ENCODE data around the gene TMC5.

The TMC5 gene

GRCh38 chr16:19479302-19479721, 61.6 kb downstream of the TMC5 start:
- no peaks in the 10 kb centered on the region for H3K4me1 ChIP-seq (ENCODE audit: control insufficient read depth in 5 of 5, insufficient read depth in 5 of 5, low read length in 5 of 5)
- H3K9ac ChIP-seq (ENCODE audit: low read length in 5 of 5), result no peak overlapping the region
- no peak overlapping the region for H3K27ac ChIP-seq (ENCODE audit: low read depth, low read length)
- no peaks in the 10 kb centered on the region for H3K36me3 ChIP-seq (ENCODE audit: control insufficient read depth in 5 of 5, insufficient read depth in 5 of 5, low read length in 5 of 5)
- H3K27me3 ChIP-seq (ENCODE audit: control insufficient read depth in 5 of 5, insufficient read depth in 4 of 5, low read length in 5 of 5), result peaks cover 0 to 3% (median 0%) of the 10 kb centered on the region in 5 donors
- no peak overlapping the region for H3K4me3 ChIP-seq (ENCODE audit: low read depth in 1 of 5, low read length in 5 of 5)
- no peaks in the 10 kb centered on the region for H3K9me3 ChIP-seq (ENCODE audit: control insufficient read depth in 5 of 5, low read length in 5 of 5)

GRCh38 chr16:19481296-19481695, 63.6 kb downstream of the TMC5 start:
- no peak overlapping the region for H3K9ac ChIP-seq (ENCODE audit: low read length in 5 of 5)
- no peaks in the 10 kb centered on the region for H3K9me3 ChIP-seq (ENCODE audit: control insufficient read depth in 5 of 5, low read length in 5 of 5)
- peaks cover 0 to 3% (median 0%) of the 10 kb centered on the region in 5 donors for H3K27me3 ChIP-seq (ENCODE audit: control insufficient read depth in 5 of 5, insufficient read depth in 4 of 5, low read length in 5 of 5)
- no peak overlapping the region for H3K27ac ChIP-seq (ENCODE audit: low read depth, low read length)
- no peak overlapping the region for H3K4me3 ChIP-seq (ENCODE audit: low read depth in 1 of 5, low read length in 5 of 5)
- H3K4me1 ChIP-seq (ENCODE audit: control insufficient read depth in 5 of 5, insufficient read depth in 5 of 5, low read length in 5 of 5), result no peaks in the 10 kb centered on the region
- H3K36me3 ChIP-seq (ENCODE audit: control insufficient read depth in 5 of 5, insufficient read depth in 5 of 5, low read length in 5 of 5), result no peaks in the 10 kb centered on the region

- Histone ChIP-seq H3K9me3 (ENCODE audit: control insufficient read depth in 5 of 5, low read length in 5 of 5) (no peaks in the 10 kb centered on the region), H3K4me3 (ENCODE audit: low read depth in 1 of 5, low read length in 5 of 5) (no peak overlapping the region), H3K27ac (ENCODE audit: low read depth, low read length) (no peak overlapping the region), H3K4me1 (ENCODE audit: control insufficient read depth in 5 of 5, insufficient read depth in 5 of 5, low read length in 5 of 5) (no peaks in the 10 kb centered on the region), H3K9ac (ENCODE audit: low read length in 5 of 5) (no peak overlapping the region), H3K36me3 (ENCODE audit: control insufficient read depth in 5 of 5, insufficient read depth in 5 of 5, low read length in 5 of 5) (no peaks in the 10 kb centered on the region), H3K27me3 (ENCODE audit: control insufficient read depth in 5 of 5, insufficient read depth in 4 of 5, low read length in 5 of 5) (peaks cover 0 to 3% (median 0%) of the 10 kb centered on the region in 5 donors)
These were observed 64.1 kb downstream of the TMC5 start for GRCh38 chr16:19481769-19482168.

GRCh38 chr16:19482291-19482690, 64.6 kb downstream of the TMC5 start:
- Histone ChIP-seq H3K27ac (ENCODE audit: low read depth, low read length) (no peak overlapping the region), H3K9me3 (ENCODE audit: control insufficient read depth in 5 of 5, low read length in 5 of 5) (no peaks in the 10 kb centered on the region), H3K36me3 (ENCODE audit: control insufficient read depth in 5 of 5, insufficient read depth in 5 of 5, low read length in 5 of 5) (no peaks in the 10 kb centered on the region), H3K4me1 (ENCODE audit: control insufficient read depth in 5 of 5, insufficient read depth in 5 of 5, low read length in 5 of 5) (no peaks in the 10 kb centered on the region), H3K4me3 (ENCODE audit: low read depth in 1 of 5, low read length in 5 of 5) (no peak overlapping the region), H3K9ac (ENCODE audit: low read length in 5 of 5) (no peak overlapping the region), H3K27me3 (ENCODE audit: control insufficient read depth in 5 of 5, insufficient read depth in 4 of 5, low read length in 5 of 5) (peaks cover 0 to 3% (median 0%) of the 10 kb centered on the region in 5 donors)

GRCh38 chr16:19484096-19484495, 66.4 kb downstream of the TMC5 start:
- H3K36me3 ChIP-seq (ENCODE audit: control insufficient read depth in 5 of 5, insufficient read depth in 5 of 5, low read length in 5 of 5), result no peaks in the 10 kb centered on the region
- no peak overlapping the region for H3K4me3 ChIP-seq (ENCODE audit: low read depth in 1 of 5, low read length in 5 of 5)
- peaks cover 5 to 13% (median 8%) of the 10 kb centered on the region in 5 donors for H3K4me1 ChIP-seq (ENCODE audit: control insufficient read depth in 5 of 5, insufficient read depth in 5 of 5, low read length in 5 of 5)
- H3K9ac ChIP-seq (ENCODE audit: low read length in 5 of 5), result no peak overlapping the region
- peaks cover 0 to under 1% (median 0%) of the 10 kb centered on the region in 5 donors for H3K27me3 ChIP-seq (ENCODE audit: control insufficient read depth in 5 of 5, insufficient read depth in 4 of 5, low read length in 5 of 5)
- no peaks in the 10 kb centered on the region for H3K9me3 ChIP-seq (ENCODE audit: control insufficient read depth in 5 of 5, low read length in 5 of 5)
- no peak overlapping the region for H3K27ac ChIP-seq (ENCODE audit: low read depth, low read length)

- Histone ChIP-seq H3K27me3 (ENCODE audit: control insufficient read depth in 5 of 5, insufficient read depth in 4 of 5, low read length in 5 of 5) (no peaks in the 10 kb centered on the region), H3K27ac (ENCODE audit: low read depth, low read length) (no peak overlapping the region), H3K9ac (ENCODE audit: low read length in 5 of 5) (no peak overlapping the region), H3K4me1 (ENCODE audit: control insufficient read depth in 5 of 5, insufficient read depth in 5 of 5, low read length in 5 of 5) (peaks cover 5 to 13% (median 8%) of the 10 kb centered on the region in 5 donors), H3K36me3 (ENCODE audit: control insufficient read depth in 5 of 5, insufficient read depth in 5 of 5, low read length in 5 of 5) (no peaks in the 10 kb centered on the region), H3K9me3 (ENCODE audit: control insufficient read depth in 5 of 5, low read length in 5 of 5) (no peaks in the 10 kb centered on the region), H3K4me3 (ENCODE audit: low read depth in 1 of 5, low read length in 5 of 5) (no peak overlapping the region)
These were observed 67.9 kb downstream of the TMC5 start for GRCh38 chr16:19485611-19486010.

- no peak overlapping the region for H3K4me3 ChIP-seq (ENCODE audit: low read depth in 1 of 5, low read length in 5 of 5)
- H3K36me3 ChIP-seq (ENCODE audit: control insufficient read depth in 5 of 5, insufficient read depth in 5 of 5, low read length in 5 of 5), result no peaks in the 10 kb centered on the region
- no peaks in the 10 kb centered on the region for H3K9me3 ChIP-seq (ENCODE audit: control insufficient read depth in 5 of 5, low read length in 5 of 5)
- peaks cover 5 to 13% (median 8%) of the 10 kb centered on the region in 5 donors for H3K4me1 ChIP-seq (ENCODE audit: control insufficient read depth in 5 of 5, insufficient read depth in 5 of 5, low read length in 5 of 5)
- H3K9ac ChIP-seq (ENCODE audit: low read length in 5 of 5), result no peak overlapping the region
- H3K27me3 ChIP-seq (ENCODE audit: control insufficient read depth in 5 of 5, insufficient read depth in 4 of 5, low read length in 5 of 5), result no peaks in the 10 kb centered on the region
- H3K27ac ChIP-seq (ENCODE audit: low read depth, low read length), result no peak overlapping the region
These were observed 68.4 kb downstream of the TMC5 start for GRCh38 chr16:19486051-19486450.

GRCh38 chr16:19486750-19487325, 69.2 kb downstream of the TMC5 start:
- no peak overlapping the region for H3K9ac ChIP-seq (ENCODE audit: low read length in 5 of 5)
- H3K27me3 ChIP-seq (ENCODE audit: control insufficient read depth in 5 of 5, insufficient read depth in 4 of 5, low read length in 5 of 5), result no peaks in the 10 kb centered on the region
- H3K27ac ChIP-seq (ENCODE audit: low read depth, low read length), result no peak overlapping the region
- H3K4me1 ChIP-seq (ENCODE audit: control insufficient read depth in 5 of 5, insufficient read depth in 5 of 5, low read length in 5 of 5), result peaks cover 5 to 13% (median 8%) of the 10 kb centered on the region in 5 donors
- no peaks in the 10 kb centered on the region for H3K9me3 ChIP-seq (ENCODE audit: control insufficient read depth in 5 of 5, low read length in 5 of 5)
- H3K36me3 ChIP-seq (ENCODE audit: control insufficient read depth in 5 of 5, insufficient read depth in 5 of 5, low read length in 5 of 5), result no peaks in the 10 kb centered on the region
- H3K4me3 ChIP-seq (ENCODE audit: low read depth in 1 of 5, low read length in 5 of 5), result no peak overlapping the region

- no peak overlapping the region for H3K27ac ChIP-seq (ENCODE audit: low read depth, low read length)
- H3K4me1 ChIP-seq (ENCODE audit: control insufficient read depth in 5 of 5, insufficient read depth in 5 of 5, low read length in 5 of 5), result peaks cover 5 to 13% (median 8%) of the 10 kb centered on the region in 5 donors
- no peak overlapping the region for H3K4me3 ChIP-seq (ENCODE audit: low read depth in 1 of 5, low read length in 5 of 5)
- no peaks in the 10 kb centered on the region for H3K9me3 ChIP-seq (ENCODE audit: control insufficient read depth in 5 of 5, low read length in 5 of 5)
- H3K9ac ChIP-seq (ENCODE audit: low read length in 5 of 5), result no peak overlapping the region
- H3K36me3 ChIP-seq (ENCODE audit: control insufficient read depth in 5 of 5, insufficient read depth in 5 of 5, low read length in 5 of 5), result no peaks in the 10 kb centered on the region
- no peaks in the 10 kb centered on the region for H3K27me3 ChIP-seq (ENCODE audit: control insufficient read depth in 5 of 5, insufficient read depth in 4 of 5, low read length in 5 of 5)
These were observed 70.5 kb downstream of the TMC5 start for GRCh38 chr16:19488213-19488640.

GRCh38 chr16:19490619-19491018, 72.9 kb downstream of the TMC5 start:
- Histone ChIP-seq H3K9me3 (ENCODE audit: control insufficient read depth in 5 of 5, low read length in 5 of 5) (no peaks in the 10 kb centered on the region), H3K9ac (ENCODE audit: low read length in 5 of 5) (no peak overlapping the region), H3K27ac (ENCODE audit: low read depth, low read length) (no peak overlapping the region), H3K4me1 (ENCODE audit: control insufficient read depth in 5 of 5, insufficient read depth in 5 of 5, low read length in 5 of 5) (peaks cover 7 to 17% (median 13%) of the 10 kb centered on the region in 5 donors), H3K36me3 (ENCODE audit: control insufficient read depth in 5 of 5, insufficient read depth in 5 of 5, low read length in 5 of 5) (no peaks in the 10 kb centered on the region), H3K27me3 (ENCODE audit: control insufficient read depth in 5 of 5, insufficient read depth in 4 of 5, low read length in 5 of 5) (no peaks in the 10 kb centered on the region), H3K4me3 (ENCODE audit: low read depth in 1 of 5, low read length in 5 of 5) (no peak overlapping the region)

All from subcutaneous abdominal adipose tissue (tissue), 5 donors.